ENCODE measurements around the gene MSI1.

Gene MSI1

GRCh38 chr12:120376934-120377572 lies 8.1 kb upstream of the MSI1 start:
- no peak for DNase-seq

DNA sequence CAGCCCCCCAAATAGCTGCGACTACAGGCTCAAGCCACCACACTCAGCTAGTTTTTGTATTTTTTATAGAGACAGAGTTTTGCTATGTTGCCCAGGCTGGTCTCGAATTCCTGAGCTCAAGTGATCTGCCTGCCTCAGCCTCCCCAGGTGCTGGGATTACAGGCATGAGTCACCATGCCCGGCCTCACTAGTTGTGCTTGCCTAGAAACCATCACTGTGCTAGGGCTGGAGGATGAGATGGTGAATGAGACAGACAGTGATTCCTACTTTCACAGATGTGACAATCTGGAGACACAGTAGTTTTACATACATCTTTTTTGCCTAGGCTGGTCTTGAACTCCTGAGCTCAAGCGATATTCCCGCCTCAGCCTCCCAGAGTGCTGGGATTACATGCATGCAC lies 7.5 kb upstream of the MSI1 start:
- no peak for DNase-seq

- no peak for DNase-seq
Measured at GRCh38 chr12:120376009-120376408, 7.0 kb upstream of the MSI1 start.

GRCh38 chr12:120373683-120374082 lies 4.7 kb upstream of the MSI1 start:
- DNase-seq = no peak

DNA sequence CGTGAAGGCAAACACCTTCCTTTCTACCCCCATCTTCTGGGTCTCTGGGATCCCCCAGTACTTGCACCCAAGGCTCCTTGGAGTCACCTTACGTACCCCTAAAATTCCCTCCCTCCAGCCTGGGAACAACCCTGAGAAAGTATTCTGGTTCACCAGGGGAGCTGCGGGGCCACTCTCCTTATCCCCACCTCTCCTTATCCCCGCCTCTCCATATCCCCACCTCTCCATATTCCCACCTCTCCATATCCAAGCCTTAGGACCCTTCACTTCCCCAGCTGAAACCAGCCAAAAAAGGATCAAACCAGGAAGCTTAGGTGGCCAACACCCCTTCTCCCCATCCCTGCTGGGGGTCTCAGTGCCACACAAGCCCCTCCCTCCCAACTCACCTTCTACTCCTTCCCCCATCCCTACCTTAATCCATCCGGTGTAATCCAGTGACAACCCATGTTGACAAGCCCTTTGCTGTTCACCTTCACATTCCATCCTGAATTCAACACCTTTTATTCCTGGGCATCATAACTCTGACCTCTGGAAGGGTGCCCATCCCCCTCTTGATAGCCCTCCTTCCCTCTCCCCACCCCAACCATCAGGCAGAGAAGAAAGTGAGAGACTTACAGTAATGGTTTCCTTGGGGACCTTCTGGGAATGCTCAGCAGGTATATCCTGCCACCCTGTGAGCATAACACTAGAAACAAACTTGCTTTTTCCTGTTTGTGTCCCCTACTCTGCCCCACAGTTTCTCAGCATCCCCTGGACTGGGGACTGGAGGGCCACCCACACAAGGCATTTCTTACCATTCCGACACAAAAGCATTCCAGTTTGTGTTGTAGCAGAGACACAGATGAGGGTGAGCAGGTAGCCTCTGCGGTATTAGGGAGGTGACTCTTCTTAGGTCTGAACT lies 1.6 kb upstream of the MSI1 start:
- DNase-seq = no peak

- DNase-seq = no peak
Measured at GRCh38 chr12:120369603-120370342, 809 bp upstream of the MSI1 start.

DNA sequence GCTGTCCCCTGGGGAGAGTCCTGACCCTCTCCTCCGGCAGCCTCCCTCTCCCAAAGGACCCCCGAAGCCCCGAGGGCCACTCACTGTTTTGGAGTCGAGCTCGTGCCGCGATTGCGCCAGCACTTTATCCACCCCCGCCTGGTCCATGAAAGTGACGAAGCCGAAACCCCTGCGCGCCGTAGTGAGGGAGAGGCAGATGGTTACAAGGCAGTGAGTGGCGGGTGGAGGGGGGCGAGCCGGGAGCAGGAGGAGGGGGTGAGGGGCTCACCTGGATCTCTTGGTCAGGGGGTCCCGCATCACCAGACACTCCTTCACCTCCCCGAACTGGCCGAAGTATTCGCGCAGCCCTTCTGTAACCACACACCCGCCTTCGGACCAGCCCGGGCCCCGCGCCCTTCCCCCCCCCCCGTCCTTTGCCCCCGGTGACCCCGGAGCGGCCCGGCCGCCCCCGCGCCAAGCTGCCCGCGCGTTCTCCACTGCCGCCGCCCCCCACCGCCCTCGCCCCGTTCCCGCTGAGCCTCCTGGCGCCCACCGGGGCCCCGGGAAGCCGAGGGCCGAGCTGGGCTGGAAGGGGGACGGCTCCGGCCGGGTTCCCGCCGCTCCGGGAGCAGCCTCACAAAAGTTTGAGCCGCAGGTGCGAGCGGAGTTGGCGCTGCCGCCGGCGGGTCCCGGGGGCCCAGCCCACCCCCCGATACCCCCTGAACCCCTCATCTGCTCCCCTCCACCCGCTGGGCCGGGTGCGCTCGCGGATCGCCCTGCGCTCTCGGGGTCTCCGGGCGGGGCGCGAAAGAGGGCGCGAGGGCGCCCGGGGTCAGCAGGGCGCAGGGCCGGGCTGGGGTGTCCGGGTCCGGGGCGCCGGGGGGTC lies 808 bp downstream of the MSI1 start:
- DNase-seq = no peak

- no peak for DNase-seq
Measured at GRCh38 chr12:120367233-120367923, 1.6 kb downstream of the MSI1 start.

DNA sequence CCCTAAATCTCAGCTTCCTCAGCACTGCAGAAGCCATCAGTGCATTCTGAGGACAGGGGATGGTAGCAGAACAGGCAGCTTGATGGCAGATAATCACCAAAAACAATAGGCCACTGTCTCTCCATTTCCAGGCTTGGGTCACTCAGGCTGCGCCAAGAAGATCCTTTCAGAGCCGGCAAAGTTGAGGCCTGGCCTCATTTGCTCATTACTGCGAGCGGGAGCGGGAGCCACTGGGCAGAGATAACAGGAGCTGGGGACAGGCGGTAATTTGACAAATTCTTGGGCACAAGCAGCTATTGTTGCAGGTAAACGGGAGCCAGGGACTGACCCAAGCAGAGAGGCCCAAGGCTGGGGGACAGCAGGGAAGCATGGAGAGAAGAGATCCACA lies 2.1 kb downstream of the MSI1 start:
- no peak for DNase-seq

GRCh38 chr12:120366341-120366705 lies 2.6 kb downstream of the MSI1 start:
- no peak for DNase-seq

GRCh38 chr12:120365675-120366340 lies 3.2 kb downstream of the MSI1 start:
- DNase-seq = no peak

- no peak for DNase-seq
Measured at GRCh38 chr12:120364487-120364886, 4.5 kb downstream of the MSI1 start.

- no peak for DNase-seq
Measured at GRCh38 chr12:120363274-120363855, 5.6 kb downstream of the MSI1 start.

GRCh38 chr12:120362516-120363273 lies 6.3 kb downstream of the MSI1 start:
- DNase-seq = no peak

GRCh38 chr12:120361506-120362208 lies 7.3 kb downstream of the MSI1 start:
- DNase-seq = peak; percentile 80

DNA sequence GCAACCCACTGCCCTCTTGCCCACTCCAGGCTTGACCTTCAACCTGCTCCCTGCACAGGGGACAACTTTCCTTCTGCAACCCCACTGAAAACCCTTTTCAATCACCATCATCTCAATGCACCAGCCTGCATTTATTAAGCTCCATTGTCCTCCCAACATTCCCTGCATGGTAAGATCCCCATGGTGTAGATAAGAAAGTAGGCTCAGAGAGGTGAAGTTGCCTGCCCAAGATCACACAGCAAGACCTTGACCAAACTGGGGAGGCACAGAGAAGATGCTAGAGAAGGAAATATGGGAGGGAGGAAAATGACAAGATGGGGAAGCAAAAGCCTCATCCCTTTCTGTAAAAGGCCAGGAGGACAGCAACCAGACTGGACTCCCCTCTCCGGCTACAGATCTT lies 9.8 kb downstream of the MSI1 start:
- DNase-seq = no peak

DNA sequence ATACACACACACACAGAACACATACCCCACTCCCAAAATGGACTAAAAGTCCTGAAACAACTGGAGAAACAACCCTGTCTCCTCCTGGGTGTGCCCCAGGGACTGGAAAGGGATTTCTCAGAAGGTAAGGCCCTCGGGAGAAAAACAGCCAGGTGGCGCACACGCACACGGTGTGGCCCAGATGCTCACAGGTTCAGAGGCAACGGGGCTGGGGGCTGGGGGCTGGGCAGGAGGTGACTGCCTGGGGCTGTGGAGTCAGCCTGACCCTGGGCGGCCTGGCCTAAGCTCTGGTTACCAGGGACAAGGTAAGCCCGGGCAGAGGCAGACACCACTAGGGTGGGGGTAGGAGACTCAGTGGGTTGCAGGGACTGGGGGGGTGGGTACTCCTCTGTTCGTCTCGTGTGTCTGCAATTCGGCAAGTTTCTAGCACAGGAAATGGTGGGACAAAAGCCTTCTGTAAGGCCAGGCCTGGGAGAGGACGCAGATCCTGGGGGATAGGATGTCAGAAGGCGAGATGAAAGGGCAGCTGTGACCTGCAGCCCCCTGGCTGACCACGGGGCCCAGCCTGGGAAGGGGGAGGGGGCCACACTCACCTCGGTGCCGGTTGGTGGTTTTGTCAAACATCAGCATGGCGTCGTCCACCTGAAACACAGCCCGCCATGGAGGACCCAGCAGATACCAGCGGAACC lies 10.4 kb downstream of the MSI1 start:
- DNase-seq = no peak

DNA sequence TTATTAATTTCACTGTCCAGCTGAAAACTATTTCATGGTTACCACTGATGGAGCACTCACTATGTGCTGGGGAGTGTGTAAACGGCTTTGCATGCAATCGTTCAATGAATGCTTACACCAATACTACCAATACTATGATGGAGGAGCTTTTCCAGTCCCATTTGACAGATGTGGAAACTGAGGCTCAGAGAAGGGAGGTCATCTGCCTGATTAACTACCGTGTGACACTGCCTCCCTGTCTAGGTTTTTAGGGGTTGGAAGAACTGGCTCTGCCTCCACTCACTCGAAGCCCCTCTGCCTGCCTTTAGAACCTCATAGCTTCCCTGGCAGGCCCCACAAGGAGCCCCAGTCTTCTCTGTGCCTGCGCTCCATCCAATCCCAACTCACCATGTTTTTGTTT lies 11.9 kb downstream of the MSI1 start:
- DNase-seq = no peak

DNA sequence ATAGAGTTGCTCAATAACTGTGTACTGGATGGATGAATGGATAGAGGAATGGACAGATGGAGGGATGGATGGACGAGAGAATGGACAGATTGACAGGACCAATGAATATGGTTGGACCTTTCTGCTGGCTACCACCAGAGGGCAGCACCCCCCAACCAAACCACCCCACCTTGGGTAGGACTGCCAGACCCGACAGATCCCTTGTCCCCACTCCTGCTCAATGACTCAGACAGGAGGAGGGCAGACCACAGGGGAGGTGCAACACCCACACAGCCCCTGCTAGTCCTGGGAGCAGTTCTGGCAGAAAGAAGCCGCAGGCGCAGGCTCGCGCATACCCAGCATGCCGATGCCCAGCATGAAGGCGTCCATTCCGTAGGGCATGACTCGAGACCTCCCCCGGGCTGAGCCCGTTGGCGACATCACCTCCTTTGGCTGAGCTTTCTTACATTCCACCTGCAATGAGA lies 12.4 kb downstream of the MSI1 start:
- peak; percentile 84 for DNase-seq
